PC-9 (cell line): ENCODE measurements around the gene KCNJ5. TPM values are rescaled to one million over a fixed set of nuclear protein-coding genes. Genes with fewer than 3 reads are reported as not detected.

Source experiments
- BruUV-seq: library from RNA; stranded (reverse); fragments of 400-500 nt; replicated peaks from 2 replicates; lab custom pipeline; 2021; lab: Mats Ljungman, UMichigan
- CTCF ChIA-PET: fragments of 300-600 bp; sonication (Branson Sonifier 250); formaldehyde crosslinking; loops from one replicate; lab custom pipeline; 2022; ENCODE audit warnings: antibody characterized with exemption; lab: Charles Lee
- POLR2A ChIA-PET: fragments of 300-600 bp; sonication (Branson Sonifier 250); formaldehyde crosslinking; loops from one replicate; lab custom pipeline; 2022; ENCODE audit warnings: antibody characterized with exemption; ENCODE audit not compliant: unreplicated experiment; lab: Charles Lee
- DNase-seq, 2 experiments: peaks; one replicate each; pipeline versions ENCODE4 v3.0.0 to v3.0.0-alpha.2; 2015 to 2022; ENCODE audit warnings: mixed read lengths in 1 of 2
- H2AFZ ChIP-seq: fragments of 200-600 bp; sonication (generic); 2 replicates; pipeline ENCODE4 v1.8.1; 2017; ENCODE audit warnings: antibody characterized with exemption
- H3F3A ChIP-seq: fragments of 200-600 bp; sonication (generic); 2 replicates; pipeline ENCODE4 v1.8.1; 2017; ENCODE audit warnings: antibody characterized with exemption, mild to moderate bottlenecking, low read depth; ENCODE audit not compliant: insufficient read depth
- H3K27ac ChIP-seq: fragments of 200-600 bp; sonication (generic); 2 replicates; pipeline ENCODE4 v1.6.1; 2016; ENCODE audit warnings: mixed run types
- H3K27me3 ChIP-seq: fragments of 200-600 bp; sonication (generic); 2 replicates; pipeline ENCODE4 v1.6.1; 2016; ENCODE audit warnings: low read depth, mixed run types; ENCODE audit not compliant: insufficient read depth
- H3K36me3 ChIP-seq: fragments of 200-600 bp; sonication (generic); 2 replicates; pipeline ENCODE4 v1.6.1; 2016; ENCODE audit warnings: low read depth, mixed run types
- H3K4me1 ChIP-seq: fragments of 200-600 bp; sonication (generic); replicated peaks from 2 replicates; pipeline ENCODE4 v1.6.1; 2016; ENCODE audit warnings: mixed run types; ENCODE audit not compliant: insufficient read depth
- H3K4me2 ChIP-seq: fragments of 200-600 bp; sonication (generic); 2 replicates; pipeline ENCODE4 v1.6.1; 2017; ENCODE audit warnings: mixed run types
- H3K4me3 ChIP-seq: fragments of 200-600 bp; sonication (generic); 2 replicates; pipeline ENCODE4 v1.6.1; 2016; ENCODE audit warnings: mixed run types
- H3K79me2 ChIP-seq: fragments of 200-600 bp; sonication (generic); 2 replicates; pipeline ENCODE4 v1.6.1; 2017; ENCODE audit warnings: low read depth, mixed run types
- H3K9me2 ChIP-seq: fragments of 200-600 bp; sonication (generic); 2 replicates; pipeline ENCODE4 v1.8.1; 2017; ENCODE audit warnings: mild to moderate bottlenecking; ENCODE audit not compliant: insufficient read depth
- H3K9me3 ChIP-seq: fragments of 200-600 bp; sonication (generic); 2 replicates; pipeline ENCODE4 v1.8.1; 2016; ENCODE audit warnings: low read depth; ENCODE audit not compliant: insufficient read depth
- H4K20me1 ChIP-seq: fragments of 200-600 bp; sonication (generic); 2 replicates; pipeline ENCODE4 v1.8.1; 2017; ENCODE audit not compliant: insufficient read depth
- EZH2 ChIP-seq: fragments of 200-600 bp; sonication (generic); IDR thresholded peaks from 2 replicates; pipeline ENCODE4 v1.8.0; 2017; ENCODE audit warnings: antibody characterized with exemption, low read depth
- intact Hi-C: fragments of 100-400 bp; cut with micrococcal nuclease; formaldehyde crosslinking; loops from one replicate; pipeline ENCODE4 v1.10.0; 2022; ENCODE audit not compliant: unreplicated experiment
- total RNA-seq: library from RNA; stranded (reverse); gene quantifications from 2 replicates; pipeline ENCODE4 v1.2.3, GENCODE V29; 2021
- TF ChIP-seq, protein P1 (sequence below): fragments of 200-600 bp; sonication (generic); conservative IDR thresholded peaks from 2 replicates; pipeline ENCODE4 v1.6.1; 2017; ENCODE audit warnings: mixed run types, antibody characterized with exemption, mild to moderate bottlenecking, moderate library complexity

The KCNJ5 gene
- total RNA-seq, 1 experiment from 2014 or later, result 0.11 TPM

DNA sequence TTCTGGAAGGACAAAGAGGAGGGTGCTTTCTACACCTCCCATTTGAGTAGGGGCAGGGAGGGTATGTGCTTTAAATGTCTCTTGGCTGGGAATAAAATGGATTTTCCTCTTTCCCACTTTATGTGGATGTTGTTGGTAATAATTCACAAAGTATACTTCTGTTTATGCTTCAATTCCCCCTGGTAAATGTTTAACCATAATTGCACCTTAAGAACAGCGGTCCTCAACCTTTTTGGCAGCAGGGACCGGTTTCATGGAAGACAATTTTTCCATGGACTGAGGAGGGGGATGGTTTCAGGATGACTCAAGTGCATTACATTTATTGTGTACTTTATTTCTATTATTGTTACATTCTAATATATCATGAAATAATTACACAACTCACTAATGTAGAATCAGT lies 55.5 kb downstream of the KCNJ5 start:
- no peaks in the 10 kb centered on the region for H3K9me3 ChIP-seq
- no peak overlapping the region for H2AFZ ChIP-seq
- peaks cover 9% of the 10 kb centered on the region for H3K27me3 ChIP-seq
- no peak for DNase-seq
- H3K27ac ChIP-seq, result no peak overlapping the region
- intact Hi-C loops, result no loop called here
- ChIA-PET POLR2A (no interaction called here), CTCF (no interaction called here)
- H3K79me2 ChIP-seq, result no peaks in the 10 kb centered on the region
- BruUV-seq, result no TSS peak
- TF ChIP-seq, protein P1, sequence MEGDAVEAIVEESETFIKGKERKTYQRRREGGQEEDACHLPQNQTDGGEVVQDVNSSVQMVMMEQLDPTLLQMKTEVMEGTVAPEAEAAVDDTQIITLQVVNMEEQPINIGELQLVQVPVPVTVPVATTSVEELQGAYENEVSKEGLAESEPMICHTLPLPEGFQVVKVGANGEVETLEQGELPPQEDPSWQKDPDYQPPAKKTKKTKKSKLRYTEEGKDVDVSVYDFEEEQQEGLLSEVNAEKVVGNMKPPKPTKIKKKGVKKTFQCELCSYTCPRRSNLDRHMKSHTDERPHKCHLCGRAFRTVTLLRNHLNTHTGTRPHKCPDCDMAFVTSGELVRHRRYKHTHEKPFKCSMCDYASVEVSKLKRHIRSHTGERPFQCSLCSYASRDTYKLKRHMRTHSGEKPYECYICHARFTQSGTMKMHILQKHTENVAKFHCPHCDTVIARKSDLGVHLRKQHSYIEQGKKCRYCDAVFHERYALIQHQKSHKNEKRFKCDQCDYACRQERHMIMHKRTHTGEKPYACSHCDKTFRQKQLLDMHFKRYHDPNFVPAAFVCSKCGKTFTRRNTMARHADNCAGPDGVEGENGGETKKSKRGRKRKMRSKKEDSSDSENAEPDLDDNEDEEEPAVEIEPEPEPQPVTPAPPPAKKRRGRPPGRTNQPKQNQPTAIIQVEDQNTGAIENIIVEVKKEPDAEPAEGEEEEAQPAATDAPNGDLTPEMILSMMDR, result no peak
- no peak overlapping the region for H3K4me3 ChIP-seq
- no peaks in the 10 kb centered on the region for H3F3A ChIP-seq
- H3K9me2 ChIP-seq, result no peaks in the 10 kb centered on the region
- H3K4me2 ChIP-seq, result no peak overlapping the region
- no peaks in the 10 kb centered on the region for H3K4me1 ChIP-seq
- no peaks in the 10 kb centered on the region for H3K36me3 ChIP-seq
- H4K20me1 ChIP-seq, result no peaks in the 10 kb centered on the region

DNA sequence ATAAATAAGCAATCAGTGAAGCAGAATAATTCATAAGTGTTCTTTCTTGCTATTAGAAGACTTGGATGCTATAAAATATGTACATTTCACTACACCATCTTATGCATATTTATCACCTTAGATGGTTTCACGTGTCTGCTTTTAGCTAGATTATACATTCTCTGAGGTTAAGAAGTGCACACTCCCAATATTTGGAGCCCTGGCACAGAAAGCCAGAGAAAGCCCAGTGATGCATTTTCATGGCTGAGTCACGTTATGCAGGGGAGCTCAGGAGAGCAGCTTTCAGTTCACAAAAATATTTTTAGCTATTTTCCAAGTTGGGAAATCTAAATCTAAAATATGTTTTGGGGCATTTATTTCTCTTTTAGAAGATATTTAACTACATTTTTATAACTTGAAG lies 56.6 kb downstream of the KCNJ5 start:
- Histone ChIP-seq H3K27me3 (peaks cover 4% of the 10 kb centered on the region; the same call in 1 of the 2 replicates), H3K4me1 (no peaks in the 10 kb centered on the region), H3K36me3 (no peaks in the 10 kb centered on the region), H3K4me3 (no peak overlapping the region), H3K4me2 (no peak overlapping the region), H3K9me2 (no peaks in the 10 kb centered on the region), H3K9me3 (no peaks in the 10 kb centered on the region), H3F3A (no peaks in the 10 kb centered on the region), H3K79me2 (no peaks in the 10 kb centered on the region), H2AFZ (no peak overlapping the region), H4K20me1 (no peaks in the 10 kb centered on the region), H3K27ac (no peak overlapping the region)
- BruUV-seq, result no TSS peak
- no peak for TF ChIP-seq EZH2
- TF ChIP-seq, protein P1, result no peak
- ChIA-PET POLR2A (no interaction called here), CTCF (no interaction called here)
- intact Hi-C loops, result no loop called here
- no peak for DNase-seq

DNA sequence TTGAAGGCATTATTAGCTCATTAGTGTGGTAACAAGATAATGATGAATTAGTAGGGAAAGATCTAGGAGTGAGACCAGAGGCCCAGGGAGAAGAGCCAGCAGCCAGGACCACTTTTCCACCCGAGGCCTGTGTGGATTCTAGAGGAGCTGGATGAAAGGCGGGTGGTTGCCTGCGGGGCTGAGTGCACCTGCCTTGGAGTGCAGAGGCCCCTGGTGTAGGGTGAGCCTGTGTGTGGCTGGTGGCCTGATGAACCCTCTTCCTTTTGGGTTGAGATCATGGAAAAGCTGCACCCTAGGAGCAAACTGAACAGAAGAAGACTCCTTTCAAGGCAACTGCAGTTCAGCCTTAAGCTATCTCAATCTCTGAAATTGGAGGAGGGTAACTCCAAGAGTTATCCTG lies 57.4 kb downstream of the KCNJ5 start:
- H4K20me1 ChIP-seq, result no peaks in the 10 kb centered on the region
- POLR2A ChIA-PET, result interaction anchor here (0.5 to 0.7 kb wide), 2 partner anchors 24 to 850 kb away, joined by 4 to 5 read pairs; no protein-coding TSS in a partner anchor
- H3K9me3 ChIP-seq, result no peaks in the 10 kb centered on the region
- TF ChIP-seq, protein P1, result no peak
- no peak for TF ChIP-seq EZH2
- no peaks in the 10 kb centered on the region for H3K79me2 ChIP-seq
- H3K4me1 ChIP-seq, result no peaks in the 10 kb centered on the region
- intact Hi-C loops, result no loop called here
- H3F3A ChIP-seq, result no peaks in the 10 kb centered on the region
- no peak overlapping the region for H3K27ac ChIP-seq
- H2AFZ ChIP-seq, result no peak overlapping the region
- H3K4me2 ChIP-seq, result no peak overlapping the region
- H3K36me3 ChIP-seq, result no peaks in the 10 kb centered on the region
- CTCF ChIA-PET, result interaction anchor here (0.6 to 0.8 kb wide), 2 partner anchors 63 to 799 kb away, joined by 4 to 5 read pairs; no protein-coding TSS in a partner anchor
- no peak for DNase-seq
- peaks cover 2% of the 10 kb centered on the region; the same call in 1 of the 2 replicates for H3K27me3 ChIP-seq
- H3K9me2 ChIP-seq, result no peaks in the 10 kb centered on the region
- BruUV-seq, result no TSS peak
- H3K4me3 ChIP-seq, result no peak overlapping the region
